Activated CD4-positive, alpha-beta T cell treated with anti-CD3 and anti-CD28 coated beads for 36 hours (primary cell): ENCODE measurements around the gene NELFB. TPM values are rescaled to one million over a fixed set of nuclear protein-coding genes. Genes with fewer than 3 reads are reported as not detected.

Experiments used
- ATAC-seq: fragments of 200-7000 bp; cut with Tn5 transposase; one replicate; pipeline ENCODE4 v1.10.0; 2021; ENCODE audit warnings: mild to moderate bottlenecking, moderate library complexity
- CTCF ChIA-PET: fragments of 350-600 bp; sonication (Branson Sonifier 250); formaldehyde crosslinking; loops from one replicate; lab custom pipeline; 2021; ENCODE audit warnings: antibody characterized with exemption; lab: Charles Lee
- POLR2A ChIA-PET: fragments of 350-600 bp; sonication (Branson Sonifier 250); formaldehyde crosslinking; loops from one replicate; lab custom pipeline; 2021; ENCODE audit warnings: antibody characterized with exemption, inconsistent platforms; lab: Charles Lee
- DNase-seq: peaks from one replicate; pipeline ENCODE4 v3.0.0-alpha.2; 2020
- H3K27ac Mint-ChIP-seq: one replicate; pipeline ENCODE4 v1.8.0; 2021; ENCODE audit warnings: mixed read lengths
- H3K27me3 Mint-ChIP-seq: one replicate; pipeline ENCODE4 v1.8.0; 2021; ENCODE audit warnings: mixed read lengths
- H3K36me3 Mint-ChIP-seq: one replicate; pipeline ENCODE4 v1.8.0; 2021; ENCODE audit warnings: low read depth, mixed read lengths
- H3K4me1 Mint-ChIP-seq: one replicate; pipeline ENCODE4 v1.8.0; 2021; ENCODE audit warnings: mixed read lengths
- H3K4me3 Mint-ChIP-seq: one replicate; pipeline ENCODE4 v1.8.0; 2021; ENCODE audit warnings: mild to moderate bottlenecking, moderate library complexity, mixed read lengths
- H3K9me3 Mint-ChIP-seq: one replicate; pipeline ENCODE4 v1.8.0; 2021; ENCODE audit warnings: low read depth, mixed read lengths
- intact Hi-C, 2 experiments: fragments of 100-400 bp; cut with DNase I in 1 of 2; cut with micrococcal nuclease in 1 of 2; formaldehyde crosslinking; loops; one replicate each; pipeline versions ENCODE4 v1.14.2 to v1.15.1; 2022 to 2024; cut with DNase I, micrococcal nuclease
- total RNA-seq, 2 experiments: library from RNA; stranded (reverse); gene quantifications; one replicate each; pipeline ENCODE4 v1.2.3, GENCODE V29; 2021

NELFB gene
- 10 to 100 TPM; 41.4 to 54.1 TPM for total RNA-seq

DNA sequence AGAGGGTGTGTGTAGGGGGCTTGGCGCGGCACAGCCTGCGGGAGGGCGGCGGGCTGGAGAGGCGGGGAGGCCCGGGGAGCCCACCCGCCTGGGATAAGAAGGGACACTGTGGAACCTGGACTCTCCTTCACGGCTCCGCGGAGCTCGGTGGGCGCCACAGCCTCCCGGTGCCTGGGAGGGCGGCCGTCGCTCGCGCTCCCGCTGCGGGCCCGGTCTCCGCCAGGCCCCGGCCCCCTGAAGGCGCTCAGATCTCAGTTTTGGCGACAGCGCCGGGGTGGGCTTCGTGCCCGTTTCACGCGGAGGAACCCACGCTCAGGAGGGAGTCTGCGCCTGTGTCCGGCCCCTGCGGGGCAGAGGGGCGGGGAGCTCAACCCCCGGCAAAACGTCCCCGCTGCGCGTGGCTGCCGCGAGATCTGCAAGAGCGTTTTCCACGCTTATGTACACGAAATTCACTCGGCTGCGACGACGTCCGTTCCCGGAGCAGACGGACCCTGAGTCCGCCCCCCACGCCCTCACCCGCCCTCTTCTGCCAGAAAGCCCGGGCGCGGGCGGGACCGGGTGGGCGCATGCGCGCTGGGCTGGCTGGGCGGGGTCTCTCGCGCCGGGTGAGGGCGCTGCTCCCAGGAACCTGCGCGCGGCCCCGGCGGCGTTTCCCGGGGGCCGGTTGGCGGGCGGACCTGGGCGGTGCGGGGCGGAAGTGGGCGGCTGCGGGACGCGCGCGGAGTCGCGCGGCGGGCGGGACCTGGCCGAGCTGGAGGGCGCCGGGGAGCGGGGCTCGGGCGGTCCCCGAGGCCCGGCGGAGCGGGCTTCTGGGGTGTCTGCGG, at the start of gene NELFB:
Gene NELFB, plus strand, starts transcription at position 704 of the 824 bp plus-strand sequence.
- peak; percentile 97 for DNase-seq
- intact Hi-C loops, result loop anchor here (1.0 to 2.0 kb wide), 11 partner anchors 14 to 772 kb away; partner anchors contain the start of genes TUBB4B (in 2 of the 2), ANAPC2 (in 1 of the 2), EXD3 (in 1 of the 2) and FBXW5 (in 1 of the 2)
- H3K4me1 Mint-ChIP-seq, result peaks cover 18% of the 10 kb centered on the region
- no peaks in the 10 kb centered on the region for H3K9me3 Mint-ChIP-seq
- ChIA-PET POLR2A (interaction anchor here (1.2 to 3.2 kb wide), 4 partner anchors 11 to 51 kb away, joined by 3 to 31 read pairs (median 9); partner anchors contain the start of gene TUBB4B), CTCF (interaction anchor here (0.6 to 1.5 kb wide), 5 partner anchors 12 to 501 kb away, joined by 3 to 6 read pairs (median 5); partner anchors contain the start of genes EXD3, NOXA1 and TPRN)
- H3K36me3 Mint-ChIP-seq, result peaks cover 9% of the 10 kb centered on the region
- ATAC-seq, result peak; percentile 94
- no peaks in the 10 kb centered on the region for H3K27me3 Mint-ChIP-seq
- H3K4me3 Mint-ChIP-seq, result peak within 1 kb of the TSS; percentile 87
- H3K27ac Mint-ChIP-seq, result peak within 1 kb of the TSS; percentile 81

DNA sequence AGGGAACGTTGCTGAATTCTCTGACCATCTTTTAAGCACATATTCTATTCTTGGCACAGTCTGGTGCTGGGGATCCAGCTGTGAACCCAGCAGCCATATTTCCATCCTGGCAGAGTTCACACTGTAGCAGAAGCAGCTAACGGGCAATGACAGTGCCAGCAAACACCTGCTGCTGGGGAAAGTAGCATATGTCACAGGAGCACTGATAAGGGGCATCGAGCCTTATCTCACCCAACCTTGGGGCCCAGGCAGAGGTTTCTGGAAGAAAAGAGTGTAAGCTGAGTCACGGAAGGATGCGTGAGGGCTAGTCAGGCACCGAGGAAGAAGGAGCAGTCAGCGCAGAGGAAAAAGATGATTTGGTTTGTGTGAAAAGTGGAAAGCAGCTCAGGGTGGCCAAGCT, 48.5 kb upstream of the NELFB start:
- Mint-ChIP-seq H3K9me3 (no peaks in the 10 kb centered on the region), H3K27me3 (no peaks in the 10 kb centered on the region), H3K4me3 (peak overlapping the region; percentile 93), H3K36me3 (peaks cover 20% of the 10 kb centered on the region), H3K27ac (peak overlapping the region; percentile 84), H3K4me1 (peaks cover 35% of the 10 kb centered on the region)
- ATAC-seq (no peak), DNase-seq (no peak)
- POLR2A ChIA-PET, result interaction anchor here (0.6 kb wide), 1 partner anchor 804 kb away, joined by 3 read pairs; no protein-coding TSS in a partner anchor
- intact Hi-C loops, result no loop called here
- CTCF ChIA-PET, result interaction anchor here (1.2 to 1.9 kb wide), 3 partner anchors 10 to 30 kb away, joined by 3 to 8 read pairs (median 4); a partner anchor contains a TSS

DNA sequence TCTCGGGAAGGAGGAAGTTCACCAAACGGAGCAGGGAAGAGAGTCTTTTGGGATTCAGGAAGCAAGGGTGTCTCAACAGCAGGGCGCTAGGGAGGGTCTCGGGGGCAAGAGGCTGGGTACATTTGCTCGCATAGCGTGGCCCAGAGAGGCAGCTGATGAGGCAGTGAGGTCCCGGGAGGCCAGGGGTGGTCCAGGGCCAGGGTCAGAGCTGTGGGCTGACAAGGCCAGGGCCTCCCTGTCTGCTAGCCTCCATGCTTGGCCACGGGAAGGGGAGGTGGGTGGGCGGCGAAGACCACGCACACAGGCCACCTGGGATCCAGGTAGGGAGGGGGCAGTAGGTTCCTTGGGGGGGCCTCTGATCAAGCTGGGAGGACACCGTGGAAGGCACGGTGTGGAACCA, 43.6 kb upstream of the NELFB start:
- POLR2A ChIA-PET, result no interaction called here
- Mint-ChIP-seq H3K4me3 (no peak overlapping the region), H3K4me1 (peaks cover 11% of the 10 kb centered on the region), H3K36me3 (peaks cover 20% of the 10 kb centered on the region), H3K9me3 (no peaks in the 10 kb centered on the region), H3K27ac (no peak overlapping the region), H3K27me3 (no peaks in the 10 kb centered on the region)
- ATAC-seq, result no peak
- intact Hi-C loops, result no loop called here
- CTCF ChIA-PET, result interaction anchor here (1.0 to 1.7 kb wide), 2 partner anchors 11 to 22 kb away, joined by 3 to 4 read pairs; partner anchors contain the start of gene TPRN
- no peak for DNase-seq

DNA sequence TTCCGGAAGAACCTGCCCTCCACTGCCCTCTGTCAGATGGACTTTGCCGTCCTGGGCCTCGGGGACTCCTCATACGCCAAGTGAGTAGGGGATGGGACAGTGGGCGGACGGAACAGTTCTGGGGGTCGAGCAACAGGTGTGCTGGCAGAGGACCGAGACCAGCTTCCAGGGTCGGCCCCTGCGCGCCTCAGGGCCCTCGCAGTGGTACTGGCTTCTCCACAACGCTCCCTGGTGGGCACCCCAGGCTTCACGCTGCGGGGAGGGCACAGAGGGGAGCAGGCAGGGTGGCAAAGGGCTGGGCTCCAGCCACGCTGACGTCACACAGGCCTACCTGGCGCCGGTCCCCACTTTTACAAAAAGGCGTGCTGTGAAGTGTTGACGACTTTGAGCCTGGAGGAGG, 42.6 kb upstream of the NELFB start:
- intact Hi-C loops, result no loop called here
- H3K4me3 Mint-ChIP-seq, result no peak overlapping the region
- H3K4me1 Mint-ChIP-seq, result peaks cover 1% of the 10 kb centered on the region
- ChIA-PET POLR2A (no interaction called here), CTCF (interaction anchor here (1.0 kb wide), 1 partner anchor 23 kb away, joined by 3 read pairs; no protein-coding TSS in a partner anchor)
- DNase-seq, result no peak
- no peak for ATAC-seq
- H3K27ac Mint-ChIP-seq, result no peak overlapping the region
- H3K36me3 Mint-ChIP-seq, result peaks cover 12% of the 10 kb centered on the region
- no peaks in the 10 kb centered on the region for H3K9me3 Mint-ChIP-seq
- no peaks in the 10 kb centered on the region for H3K27me3 Mint-ChIP-seq

DNA sequence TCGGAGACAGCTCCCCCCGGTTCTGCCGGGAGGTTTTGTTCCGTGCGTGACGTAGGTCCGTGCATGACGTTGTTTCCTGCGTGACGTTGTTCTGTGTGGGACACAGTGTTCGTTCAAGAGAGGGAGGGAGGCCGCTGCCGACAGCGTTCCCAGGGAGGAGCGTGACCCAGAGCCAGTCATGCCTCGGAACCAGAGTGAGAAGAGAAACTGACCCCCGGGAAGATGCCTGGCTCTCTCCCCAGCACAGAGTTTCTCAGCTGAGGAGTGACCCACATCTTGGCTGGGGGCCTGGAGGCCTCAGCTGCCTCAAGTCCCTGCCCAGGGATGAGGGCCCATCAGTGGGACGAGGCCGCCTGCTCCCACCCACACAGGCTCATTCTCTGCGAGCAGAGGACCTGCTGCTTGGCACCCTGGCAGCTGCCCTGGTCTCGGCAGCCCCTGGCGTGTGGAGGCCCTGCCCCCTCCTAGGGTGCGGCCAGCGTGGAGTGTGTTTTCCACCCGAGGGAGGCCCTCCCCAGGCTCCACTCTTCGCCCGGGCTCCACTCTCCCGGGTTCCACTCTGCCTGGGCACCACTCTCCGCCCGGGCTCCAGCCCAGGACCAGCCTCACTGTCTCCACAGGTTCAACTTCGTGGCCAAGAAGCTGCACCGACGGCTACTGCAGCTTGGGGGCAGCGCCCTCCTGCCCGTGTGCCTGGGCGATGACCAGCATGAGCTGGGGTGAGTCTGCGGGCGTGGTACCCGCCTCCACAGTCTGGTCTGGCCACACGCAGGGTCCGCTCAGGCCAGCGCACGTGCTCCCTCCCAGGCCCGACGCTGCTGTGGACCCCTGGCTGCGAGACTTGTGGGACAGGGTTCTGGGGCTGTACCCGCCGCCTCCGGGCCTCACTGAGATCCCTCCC, 41.7 kb upstream of the NELFB start:
- intact Hi-C loops, result no loop called here
- H3K36me3 Mint-ChIP-seq, result peaks cover 10% of the 10 kb centered on the region
- no peaks in the 10 kb centered on the region for H3K27me3 Mint-ChIP-seq
- no peak for DNase-seq
- no peak overlapping the region for H3K4me3 Mint-ChIP-seq
- H3K9me3 Mint-ChIP-seq, result no peaks in the 10 kb centered on the region
- ATAC-seq, result no peak
- CTCF ChIA-PET, result no interaction called here
- H3K27ac Mint-ChIP-seq, result no peak overlapping the region
- no peaks in the 10 kb centered on the region for H3K4me1 Mint-ChIP-seq
- POLR2A ChIA-PET, result no interaction called here

DNA sequence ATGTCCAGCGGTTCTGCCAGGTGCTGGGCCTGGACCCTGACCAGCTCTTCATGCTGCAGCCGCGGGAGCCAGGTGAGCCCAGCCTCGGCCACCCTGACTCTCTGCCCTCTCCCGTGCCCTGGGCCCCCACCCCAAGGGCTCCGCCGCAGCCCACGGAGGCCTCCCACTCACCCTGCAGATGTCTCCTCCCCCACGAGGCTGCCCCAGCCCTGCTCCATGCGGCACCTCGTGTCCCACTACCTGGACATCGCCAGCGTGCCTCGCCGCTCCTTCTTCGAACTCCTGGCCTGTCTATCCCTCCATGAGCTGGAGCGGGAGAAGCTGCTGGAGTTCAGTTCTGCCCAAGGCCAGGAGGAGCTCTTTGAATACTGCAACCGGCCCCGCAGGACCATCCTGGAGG, 40.5 kb upstream of the NELFB start:
- no peak overlapping the region for H3K27ac Mint-ChIP-seq
- H3K4me3 Mint-ChIP-seq, result no peak overlapping the region
- DNase-seq (no peak), ATAC-seq (no peak)
- intact Hi-C loops, result no loop called here
- no peaks in the 10 kb centered on the region for H3K27me3 Mint-ChIP-seq
- peaks cover 6% of the 10 kb centered on the region for H3K36me3 Mint-ChIP-seq
- H3K4me1 Mint-ChIP-seq, result no peaks in the 10 kb centered on the region
- POLR2A ChIA-PET, result interaction anchor here (0.8 kb wide), 1 partner anchor 22 kb away, joined by 3 read pairs; no protein-coding TSS in a partner anchor
- CTCF ChIA-PET, result no interaction called here
- H3K9me3 Mint-ChIP-seq, result no peaks in the 10 kb centered on the region

DNA sequence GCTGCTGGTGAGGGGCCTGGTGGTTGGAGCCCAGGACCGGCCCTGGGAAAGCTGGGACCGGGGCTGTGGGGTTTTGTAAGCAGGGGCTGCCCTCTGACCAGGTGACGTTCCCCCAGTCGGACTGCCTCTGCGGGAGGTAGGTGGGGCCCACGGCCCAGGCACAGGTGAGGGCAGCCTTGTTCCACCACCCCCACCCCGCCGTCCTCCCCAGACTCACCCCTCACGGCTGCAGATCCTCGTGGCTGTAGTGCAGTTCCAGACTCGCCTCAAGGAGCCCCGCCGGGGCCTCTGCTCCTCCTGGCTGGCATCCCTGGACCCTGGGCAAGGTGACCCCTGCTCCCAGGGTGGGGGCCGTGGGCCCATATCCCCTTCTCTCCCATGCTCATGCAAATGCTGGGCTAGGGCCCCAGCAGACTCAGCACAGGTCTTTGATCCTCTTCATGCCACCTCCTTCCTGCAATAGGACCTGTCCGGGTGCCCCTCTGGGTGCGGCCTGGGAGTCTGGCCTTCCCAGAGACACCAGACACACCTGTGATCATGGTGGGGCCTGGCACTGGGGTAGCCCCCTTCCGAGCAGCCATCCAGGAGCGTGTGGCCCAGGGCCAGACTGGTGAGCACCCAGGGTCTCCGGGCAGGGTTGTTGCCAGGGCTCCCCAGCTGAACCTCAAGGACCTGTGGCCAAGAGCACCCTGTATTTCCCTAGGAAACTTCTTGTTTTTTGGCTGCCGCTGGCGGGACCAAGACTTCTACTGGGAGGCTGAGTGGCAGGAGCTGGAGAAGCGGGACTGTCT, 39.7 kb upstream of the NELFB start:
- no peaks in the 10 kb centered on the region for H3K27me3 Mint-ChIP-seq
- peaks cover 4% of the 10 kb centered on the region for H3K36me3 Mint-ChIP-seq
- CTCF ChIA-PET, result no interaction called here
- intact Hi-C loops, result no loop called here
- no peak overlapping the region for H3K27ac Mint-ChIP-seq
- H3K9me3 Mint-ChIP-seq, result no peaks in the 10 kb centered on the region
- POLR2A ChIA-PET, result interaction anchor here (0.8 to 1.1 kb wide), 2 partner anchors 21 to 97 kb away, joined by 3 read pairs; no protein-coding TSS in a partner anchor
- H3K4me1 Mint-ChIP-seq, result no peaks in the 10 kb centered on the region
- no peak for DNase-seq
- ATAC-seq, result no peak
- no peak overlapping the region for H3K4me3 Mint-ChIP-seq

DNA sequence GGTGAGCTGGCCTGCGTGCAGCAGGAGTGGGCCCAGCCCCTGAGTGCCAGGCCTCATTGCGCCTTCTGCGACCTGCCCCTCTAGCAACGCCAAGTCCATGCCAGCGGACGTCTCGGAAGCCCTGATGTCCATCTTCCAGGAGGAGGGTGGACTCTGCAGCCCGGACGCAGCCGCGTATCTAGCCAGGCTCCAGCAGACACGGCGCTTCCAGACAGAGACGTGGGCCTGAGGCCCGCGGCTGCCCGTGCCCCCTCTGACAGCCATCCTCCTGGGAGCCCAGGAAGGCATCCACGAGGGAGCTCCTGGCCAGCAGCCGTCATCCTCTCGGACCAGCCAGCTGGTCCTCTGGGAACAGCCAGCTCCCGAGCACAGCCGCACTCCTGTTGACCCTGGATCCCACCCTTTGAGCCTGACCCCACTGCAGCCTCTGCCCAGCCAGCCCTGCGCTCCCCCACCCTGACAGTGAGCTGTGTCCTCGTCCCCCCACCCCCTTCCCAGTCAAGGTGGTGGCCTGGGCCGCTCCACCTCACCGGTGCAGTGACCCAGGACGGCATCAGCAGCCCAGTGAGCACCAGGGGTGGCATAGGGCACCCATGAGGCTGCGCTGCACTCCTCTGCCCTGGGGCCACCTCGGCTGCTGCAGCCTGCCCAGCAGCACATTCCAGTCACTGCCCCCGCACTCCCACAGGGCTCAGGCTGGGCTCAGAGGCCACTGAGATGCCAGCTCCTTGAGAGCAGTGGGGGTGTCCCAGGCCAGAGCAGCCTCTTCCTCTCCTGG, 38.8 kb upstream of the NELFB start:
- ChIA-PET CTCF (interaction anchor here (0.6 to 1.2 kb wide), 3 partner anchors 9 to 27 kb away, joined by 3 to 4 read pairs (median 3); no protein-coding TSS in a partner anchor), POLR2A (interaction anchor here (1.1 kb wide), 1 partner anchor 98 kb away, joined by 3 read pairs; no protein-coding TSS in a partner anchor)
- no peaks in the 10 kb centered on the region for H3K9me3 Mint-ChIP-seq
- ATAC-seq (no peak), DNase-seq (no peak)
- H3K27me3 Mint-ChIP-seq, result no peaks in the 10 kb centered on the region
- H3K4me1 Mint-ChIP-seq, result no peaks in the 10 kb centered on the region
- no peak overlapping the region for H3K27ac Mint-ChIP-seq
- H3K36me3 Mint-ChIP-seq, result peaks cover 4% of the 10 kb centered on the region
- intact Hi-C loops, result no loop called here
- H3K4me3 Mint-ChIP-seq, result no peak overlapping the region

DNA sequence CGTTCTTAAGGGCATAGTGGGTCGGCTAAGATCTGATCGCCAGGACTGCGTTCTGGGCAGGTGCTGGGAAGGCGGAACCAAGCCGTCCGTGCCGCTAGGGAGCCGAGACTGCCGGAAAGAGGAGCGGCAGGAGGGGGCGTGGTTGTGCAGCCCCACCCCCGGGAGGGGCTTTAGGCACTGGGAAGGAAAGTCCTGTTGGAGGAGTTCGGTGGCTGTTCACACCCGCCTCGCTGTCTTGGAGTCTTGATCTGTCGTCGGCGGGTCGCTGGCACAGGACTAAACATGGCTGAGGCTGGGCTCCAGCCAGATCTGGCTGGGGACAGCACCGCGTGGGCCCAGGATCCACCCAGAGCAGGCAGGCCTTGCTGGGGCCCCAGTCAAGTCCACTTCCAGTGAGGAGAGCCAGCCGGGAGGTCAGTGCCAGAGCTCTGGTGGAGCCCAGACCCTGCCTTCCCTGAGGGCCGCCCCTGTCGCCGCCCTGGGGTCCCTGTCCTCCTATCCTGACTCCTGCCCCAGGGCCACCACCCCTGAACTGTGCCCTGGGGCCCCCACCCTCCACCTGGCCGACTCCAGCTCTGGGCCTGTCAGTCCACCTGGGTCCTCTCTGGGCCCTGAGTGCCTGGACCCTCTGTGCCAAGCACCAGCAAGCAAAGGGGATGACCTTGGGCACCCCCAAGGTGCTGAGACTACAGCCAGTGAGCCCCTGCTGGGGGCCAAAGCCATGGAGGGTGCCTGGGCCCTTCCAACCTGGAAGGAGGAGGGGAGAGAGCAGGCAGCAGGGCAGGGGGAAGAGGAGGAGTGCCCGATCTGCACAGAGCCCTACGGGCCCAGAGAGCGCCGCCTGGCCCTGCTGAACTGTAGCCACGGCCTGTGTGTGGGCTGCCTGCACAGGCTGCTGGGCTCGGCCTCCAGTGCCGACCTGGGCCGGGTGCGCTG, 37.6 kb upstream of the NELFB start:
- Mint-ChIP-seq H3K9me3 (no peaks in the 10 kb centered on the region), H3K4me1 (no peaks in the 10 kb centered on the region), H3K27me3 (no peaks in the 10 kb centered on the region), H3K27ac (no peak overlapping the region), H3K4me3 (no peak overlapping the region), H3K36me3 (peaks cover 4% of the 10 kb centered on the region)
- intact Hi-C loops, result no loop called here
- DNase-seq (no peak), ATAC-seq (no peak)
- CTCF ChIA-PET, result interaction anchor here (0.6 to 1.2 kb wide), 2 partner anchors 11 to 12 kb away, joined by 3 to 4 read pairs; no protein-coding TSS in a partner anchor
- POLR2A ChIA-PET, result no interaction called here
